OCI-LY3 (cell line): ENCODE results near the gene ALDOB.

Source experiments
- CTCF ChIP-seq: fragments of 200-600, 300-600 bp; sonication (generic); IDR thresholded peaks from 2 replicates; pipeline ENCODE4 v1.5.1; 2014; ENCODE audit warnings: antibody characterized with exemption, low read length, low read depth
- EZH2phosphoT487 ChIP-seq: fragments of 200-600 bp; shearing (Covaris generic); IDR thresholded peaks from 2 replicates; pipeline ENCODE4 v1.6.1; 2018; ENCODE audit warnings: antibody characterized with exemption, mixed run types, low read depth

- TF ChIP-seq CTCF (no peak), EZH2phosphoT487 (no peak)
These were observed 18.4 kb upstream of the ALDOB start for GRCh38 chr9:101453776-101454570.
